AG08396 (cell line): ENCODE measurements around the gene NUP98.
A peak's percentile ranks its signal among the peaks of the same experiment; 100 is the strongest.

ENCODE experiments used
- DNase-seq: peaks from one replicate; pipeline ENCODE4 v3.0.0; 2012; ENCODE audit warnings: low spot score, mixed read lengths

Gene NUP98

DNA sequence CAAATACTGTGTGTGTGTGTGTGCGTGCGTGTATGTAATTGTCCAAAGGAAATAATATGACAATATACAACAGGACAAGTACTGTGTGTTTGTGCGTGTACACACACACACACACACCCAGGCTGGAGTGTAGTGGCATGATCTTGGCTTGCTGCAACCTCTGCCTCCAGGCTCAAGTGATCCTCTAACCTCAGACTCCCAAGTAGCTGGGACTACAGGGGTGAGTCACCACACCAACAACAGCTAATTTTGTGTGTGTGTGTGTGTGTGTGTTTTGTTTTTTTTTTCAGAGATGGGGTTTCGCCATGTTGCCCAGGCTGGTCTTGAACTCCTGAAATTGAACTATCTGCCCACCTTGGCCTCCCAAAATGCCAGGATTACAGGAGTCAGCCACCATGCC, 61.5 kb downstream of the NUP98 start:
- DNase-seq, result no peak

GRCh38 chr11:3732671-3733436, 64.5 kb downstream of the NUP98 start:
- no peak for DNase-seq

DNA sequence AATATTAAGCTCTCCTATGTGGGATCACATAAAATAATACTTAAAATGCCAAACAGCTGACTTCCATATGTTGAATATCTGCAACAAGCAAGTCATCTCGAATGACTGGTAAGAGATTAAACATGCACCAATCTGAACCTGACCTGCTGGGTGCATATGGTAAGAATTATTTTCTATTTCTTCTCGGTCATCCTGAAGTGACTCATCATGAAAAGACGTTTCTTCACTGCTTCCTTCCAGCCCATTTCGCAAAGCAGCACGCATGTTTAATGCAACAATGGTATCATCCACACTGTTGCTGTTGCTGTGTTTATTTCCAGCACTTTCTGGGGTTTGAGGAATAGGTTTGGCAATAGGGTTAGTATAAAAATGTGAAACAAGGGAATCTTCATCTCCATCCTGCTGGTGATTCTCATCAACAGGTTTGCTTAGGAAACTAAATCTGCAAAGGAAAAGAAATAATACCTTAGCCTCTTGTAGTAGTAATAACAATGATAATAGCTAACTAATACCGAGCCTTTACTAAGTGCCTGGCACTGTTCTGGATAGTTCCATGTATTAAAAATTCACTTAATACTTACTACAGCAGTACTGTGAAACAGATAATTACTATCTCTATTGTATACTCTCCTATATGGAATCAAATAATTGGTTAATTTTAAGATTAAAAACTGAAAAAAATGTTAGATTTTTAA, 74.2 kb downstream of the NUP98 start:
- peak; percentile 75 for DNase-seq

GRCh38 chr11:3722100-3722499, 75.3 kb downstream of the NUP98 start:
- no peak for DNase-seq

DNA sequence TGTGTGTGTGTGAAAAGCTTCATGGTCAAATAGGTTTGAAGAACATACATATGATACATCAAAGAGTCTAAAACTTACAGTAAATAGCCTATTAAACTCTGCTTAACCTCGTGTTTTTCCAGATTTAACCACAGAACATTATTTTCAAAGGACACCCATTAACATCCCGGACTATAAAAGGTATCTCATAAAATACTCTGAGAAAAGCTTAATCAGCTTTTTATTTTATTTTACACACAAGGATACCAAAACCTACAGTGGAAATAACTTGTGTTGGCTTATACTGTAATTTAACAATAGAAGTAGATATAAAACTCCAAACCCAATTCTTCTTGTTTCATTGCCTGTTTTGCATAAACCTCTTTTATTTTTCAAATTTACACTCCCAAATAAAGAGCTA, 76.4 kb downstream of the NUP98 start:
- DNase-seq, result no peak

GRCh38 chr11:3712274-3712673, 85.1 kb downstream of the NUP98 start:
- no peak for DNase-seq

DNA sequence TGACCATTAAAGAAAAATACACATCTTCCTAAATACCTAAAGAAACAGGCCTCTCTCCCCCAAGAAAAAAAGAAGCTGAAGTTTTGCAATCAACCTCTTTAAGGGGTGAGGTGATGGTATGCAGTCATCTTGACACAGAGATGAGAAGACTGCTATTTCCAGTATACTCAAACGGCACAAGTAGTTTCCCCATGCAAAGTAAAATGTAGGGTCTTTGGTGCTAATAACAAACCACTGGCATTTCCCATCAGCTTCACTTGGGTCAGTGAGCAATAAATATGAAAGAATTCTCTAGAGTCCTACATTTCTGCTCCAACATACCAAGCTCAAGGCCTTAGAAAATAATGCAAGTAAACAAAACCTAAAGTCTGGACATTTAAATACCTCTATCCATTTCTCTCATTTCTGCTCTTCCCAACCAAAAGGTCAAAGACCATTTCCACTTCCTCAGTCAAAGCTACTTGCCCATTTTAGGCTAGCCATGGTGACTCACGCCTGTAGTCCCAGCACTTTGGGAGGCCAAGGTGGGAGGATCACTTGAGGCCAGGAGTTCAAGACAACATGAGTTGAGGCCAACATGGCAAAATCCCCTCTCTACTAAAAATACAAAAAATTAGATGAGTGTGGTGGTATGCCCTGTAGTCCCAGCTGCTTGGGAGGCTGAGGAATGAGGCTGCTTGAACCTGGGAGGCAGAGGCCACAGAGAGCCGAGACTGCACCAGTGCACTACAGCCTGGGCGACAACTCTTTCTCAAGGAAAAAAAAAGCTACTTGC, 86.7 kb downstream of the NUP98 start:
- no peak for DNase-seq

DNA sequence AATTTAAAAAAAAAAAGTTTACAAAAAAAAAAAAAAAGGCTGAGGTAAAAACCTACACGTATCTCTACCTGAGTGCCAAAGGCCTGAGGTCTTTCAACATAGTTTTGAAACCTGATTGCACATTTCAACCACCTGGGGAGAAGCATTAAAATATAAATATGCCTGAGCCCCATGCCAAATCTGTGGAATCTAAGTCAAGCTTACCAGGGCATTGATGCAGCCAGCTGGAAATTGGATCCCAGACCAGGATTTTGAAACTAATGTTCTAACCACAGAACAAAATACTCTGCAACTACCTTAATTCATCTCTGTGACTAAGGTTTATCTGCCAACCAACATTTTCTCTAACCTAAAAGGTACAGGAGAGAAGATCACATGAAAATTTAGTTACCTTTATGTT, 87.4 kb downstream of the NUP98 start:
- no peak for DNase-seq

DNA sequence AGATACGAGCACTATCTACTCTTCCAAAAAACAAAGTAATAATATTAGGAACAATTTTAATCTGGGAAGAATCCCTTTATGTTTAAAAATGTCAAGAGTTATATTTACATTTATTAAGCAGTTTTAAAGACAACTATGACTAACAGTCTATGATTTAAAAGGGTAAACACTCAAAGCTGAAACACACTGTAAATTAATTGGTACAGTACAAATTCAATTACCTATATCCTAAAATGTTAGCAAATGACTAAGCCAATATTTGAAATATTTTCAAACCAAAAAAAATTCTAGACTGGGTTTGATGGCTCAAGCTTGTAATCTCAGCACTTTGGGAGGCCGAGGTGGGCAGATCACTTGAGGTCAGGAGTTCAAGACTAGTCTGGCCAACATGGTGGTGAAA, 90.2 kb downstream of the NUP98 start:
- DNase-seq, result no peak

GRCh38 chr11:3703383-3703782, 94.0 kb downstream of the NUP98 start:
- DNase-seq, result no peak

GRCh38 chr11:3700910-3701309, 96.4 kb downstream of the NUP98 start:
- no peak for DNase-seq

- no peak for DNase-seq
Measured at GRCh38 chr11:3700410-3700809, 96.9 kb downstream of the NUP98 start.

GRCh38 chr11:3686751-3687150, 110.6 kb downstream of the NUP98 start:
- DNase-seq, result no peak

DNA sequence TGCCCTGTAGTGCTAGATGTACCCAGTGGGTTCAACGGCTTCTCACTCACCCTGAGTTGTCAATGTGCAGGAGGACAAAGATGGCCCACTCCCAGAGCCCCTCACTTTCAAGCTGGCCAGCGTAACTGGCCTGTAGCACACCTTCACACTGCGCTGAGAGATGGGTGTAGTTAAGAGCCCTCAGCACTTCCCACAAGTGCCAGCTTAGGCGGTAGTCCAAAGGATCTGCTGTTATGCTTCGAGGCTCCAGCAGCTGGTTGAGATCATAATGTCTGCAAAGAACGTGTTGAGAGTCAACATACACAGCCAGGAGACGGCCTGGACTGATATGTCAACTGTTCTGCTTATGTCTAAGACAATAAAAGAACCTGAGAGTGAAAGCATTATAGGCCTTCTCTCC, 111.4 kb downstream of the NUP98 start:
- no peak for DNase-seq

DNA sequence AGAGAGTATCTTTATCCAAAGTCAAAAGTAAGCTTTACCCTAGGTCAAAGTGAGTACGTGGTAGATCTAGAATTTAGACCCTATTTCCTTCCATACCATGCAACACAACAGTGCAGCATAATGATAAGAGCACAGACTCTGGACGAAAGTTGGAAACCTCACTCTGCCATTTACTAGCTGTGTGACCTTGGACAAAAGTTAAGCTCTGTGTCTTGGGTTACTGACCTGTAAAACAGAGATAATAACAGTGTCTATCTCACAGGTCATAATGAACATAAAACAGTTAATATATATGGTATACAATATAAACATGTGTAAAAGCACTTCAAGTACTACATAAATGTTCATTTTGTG, 112.6 kb downstream of the NUP98 start:
- DNase-seq, result no peak

DNA sequence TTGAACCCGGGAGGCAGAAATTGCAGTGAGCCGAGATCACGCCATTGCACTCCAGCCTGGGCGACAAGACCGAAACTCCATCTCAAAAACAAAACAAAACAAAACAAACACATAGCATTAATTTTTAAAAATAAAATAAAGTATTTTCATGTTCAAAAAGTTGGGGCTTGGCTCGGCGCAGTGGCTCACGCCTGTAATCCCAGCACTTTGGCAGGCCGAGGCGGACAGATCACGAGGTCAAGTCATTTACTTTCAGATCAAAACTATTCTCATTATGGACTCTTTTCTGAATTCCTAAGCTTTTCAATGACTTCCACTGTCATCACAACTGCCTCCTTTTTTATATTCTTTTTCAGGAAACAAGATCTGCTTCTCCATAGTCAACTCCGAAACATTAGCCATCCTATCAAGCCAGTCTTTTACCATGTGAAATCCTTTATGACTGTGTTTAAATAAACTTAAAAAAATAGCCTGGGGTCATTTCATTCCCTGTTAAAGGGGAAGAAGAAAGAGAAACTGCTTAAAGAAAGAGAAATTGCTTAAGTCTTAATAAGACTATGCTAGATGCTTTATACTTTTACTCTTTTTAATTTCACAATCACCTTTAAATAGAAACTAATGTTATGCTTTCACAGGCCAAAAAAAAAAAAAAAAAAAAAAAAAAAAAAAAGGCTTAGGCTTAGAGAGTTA, 113.1 kb downstream of the NUP98 start:
- no peak for DNase-seq

DNA sequence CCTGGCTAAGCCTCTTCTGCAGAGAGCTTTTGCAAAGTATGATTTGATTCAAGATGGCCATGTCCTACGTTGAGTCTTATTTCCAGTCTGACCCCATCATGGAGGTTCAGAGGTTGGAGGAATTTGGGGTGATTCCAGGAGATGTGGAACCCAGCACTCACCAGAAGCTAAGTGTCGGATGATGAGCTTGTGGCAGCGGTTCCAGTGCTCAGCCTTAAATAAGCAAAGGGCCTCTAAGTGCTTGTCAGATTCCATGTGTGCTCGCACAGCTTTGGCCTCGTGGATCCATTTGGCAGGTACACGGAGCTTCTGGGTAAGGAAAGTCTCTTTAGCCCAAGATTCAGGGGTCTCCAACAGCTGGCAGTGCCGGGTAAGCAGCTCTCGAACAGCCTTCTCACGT, 114.3 kb downstream of the NUP98 start:
- no peak for DNase-seq

- no peak for DNase-seq
Measured at GRCh38 chr11:3679077-3679476, 118.3 kb downstream of the NUP98 start.

DNA sequence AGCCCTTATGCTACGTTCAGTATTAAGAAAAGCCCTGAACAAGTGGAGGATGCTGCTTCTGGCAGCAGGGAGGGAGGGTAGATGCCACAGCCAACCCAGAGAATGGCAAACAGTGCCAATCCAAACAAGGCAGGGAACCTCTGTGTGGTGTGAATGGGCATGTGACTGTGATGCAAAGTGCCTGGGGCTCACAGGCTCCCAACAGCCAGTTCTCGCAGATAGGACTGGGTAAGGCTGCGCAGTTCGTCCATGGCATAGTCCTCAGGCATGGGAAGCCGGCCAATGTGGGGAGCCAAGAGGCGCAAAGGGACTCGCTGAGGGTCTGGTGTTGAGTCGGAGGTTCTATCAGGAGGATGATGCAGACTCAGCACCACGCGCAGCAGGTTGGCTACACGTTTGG, 121.4 kb downstream of the NUP98 start:
- no peak for DNase-seq

DNA sequence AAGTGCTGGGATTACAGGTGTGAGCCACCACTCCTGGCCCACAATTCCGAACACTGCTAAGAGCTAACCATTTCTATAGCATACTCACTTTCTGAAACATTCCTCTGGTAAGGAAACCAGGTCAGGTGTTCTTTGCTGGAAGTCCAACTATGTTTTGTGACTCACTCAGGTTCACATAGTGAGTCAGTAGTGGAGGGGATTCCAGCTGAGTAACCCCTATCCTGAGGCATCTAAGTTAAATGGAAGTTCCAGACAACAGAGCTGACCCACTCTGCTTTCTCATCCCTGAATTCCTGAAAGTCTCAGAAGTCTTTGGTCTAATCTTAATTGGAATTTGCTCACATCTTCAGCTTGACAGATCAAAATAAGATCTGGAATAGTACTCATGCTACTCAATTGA, 123.2 kb downstream of the NUP98 start:
- no peak for DNase-seq

DNA sequence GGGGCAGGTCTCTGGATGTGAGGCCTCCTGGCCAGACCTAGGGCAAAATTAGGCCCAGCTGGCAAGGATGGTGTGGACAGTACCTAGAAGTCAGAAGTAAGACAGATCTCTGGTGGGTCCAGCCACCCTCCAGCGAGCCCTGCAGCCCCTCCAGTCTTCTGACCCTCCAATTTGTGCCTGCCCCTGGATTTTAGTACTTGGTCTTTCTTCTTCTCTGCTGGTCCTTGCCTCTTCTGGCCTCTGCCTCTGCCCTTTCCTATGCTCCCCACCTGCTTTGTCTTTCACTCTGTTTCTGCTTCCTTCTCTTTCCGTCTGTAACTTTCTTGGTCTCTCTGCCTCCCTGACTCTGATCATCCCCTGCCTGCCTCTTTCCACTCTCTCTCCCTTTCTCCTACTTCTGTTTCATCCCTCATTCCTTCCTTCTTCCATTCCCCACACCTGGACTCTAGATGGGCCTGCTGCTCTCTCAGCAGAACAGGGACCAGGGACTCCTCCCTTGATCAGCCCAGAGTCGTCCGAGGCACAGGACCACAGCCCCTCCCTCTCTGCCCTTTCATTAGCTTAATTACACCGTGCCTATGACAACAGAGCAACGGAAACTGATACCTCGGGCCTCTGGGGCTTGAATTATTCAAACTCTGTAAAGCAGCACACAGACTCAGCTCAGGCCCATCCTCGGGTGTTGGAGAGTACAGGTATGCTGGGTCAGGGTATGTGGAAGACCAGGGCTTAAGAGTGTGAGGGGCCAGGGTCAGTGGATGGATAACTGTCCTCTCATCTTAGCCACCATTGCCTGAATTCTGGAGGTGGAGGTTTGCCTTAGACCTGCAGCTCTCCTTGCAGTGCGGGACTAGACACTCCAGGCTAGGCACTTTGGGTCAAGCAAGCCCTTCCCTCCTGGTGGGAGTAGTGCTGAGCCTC, 125.8 kb downstream of the NUP98 start, which contains the start of gene CHRNA10:
Gene CHRNA10, minus strand, starts transcription at position 51 of the 921 bp plus-strand sequence. CDS start 72 bp downstream, outside the sequence.
- no peak for DNase-seq
